GM18511 (cell line): ENCODE data around the gene CACNB4.
A peak's percentile ranks its signal among the peaks of the same experiment; 100 is the strongest.

Experiments used
- ATAC-seq: cut with Tn5 transposase; IDR thresholded peaks from one replicate; pipeline ENCODE4 v1.9.1; 2021; ENCODE audit warnings: mild to moderate bottlenecking, moderate library complexity; ENCODE audit not compliant: unreplicated experiment

CACNB4 gene

DNA sequence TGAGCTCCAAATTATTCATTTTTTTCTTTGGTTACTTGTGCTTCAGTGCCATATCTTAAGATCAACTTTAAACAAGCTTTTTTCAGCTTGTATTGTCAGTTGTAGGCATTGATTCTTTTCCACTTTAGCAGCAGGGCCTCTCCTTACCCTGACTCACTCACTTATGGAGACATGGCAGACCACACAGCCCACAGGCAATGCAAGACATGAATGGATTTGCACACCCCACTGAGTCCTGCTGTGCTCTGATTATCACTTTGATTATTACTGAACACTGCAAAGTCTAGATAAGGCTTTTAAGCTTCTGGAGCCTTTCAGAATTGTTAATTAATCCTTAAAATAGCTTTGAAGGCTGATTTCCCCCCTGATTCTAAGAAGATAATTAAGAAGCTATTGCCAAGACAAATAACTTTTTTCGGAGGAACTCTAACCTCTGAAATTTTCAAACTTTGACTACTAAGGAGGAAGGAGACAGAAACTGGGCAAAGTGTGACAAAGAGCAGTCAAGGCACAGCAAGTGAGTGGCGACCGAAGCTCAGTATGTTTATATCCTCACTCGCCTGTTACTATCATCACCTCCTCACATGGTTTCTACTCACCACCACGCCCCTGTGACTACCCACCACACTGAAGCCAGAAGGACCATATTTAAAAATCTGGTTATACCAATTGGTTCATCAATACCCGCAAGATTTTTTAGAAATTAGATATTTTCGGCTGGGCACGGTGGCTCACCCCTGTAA, 43.3 kb downstream of the CACNB4 start:
- ATAC-seq = peak; percentile 46

DNA sequence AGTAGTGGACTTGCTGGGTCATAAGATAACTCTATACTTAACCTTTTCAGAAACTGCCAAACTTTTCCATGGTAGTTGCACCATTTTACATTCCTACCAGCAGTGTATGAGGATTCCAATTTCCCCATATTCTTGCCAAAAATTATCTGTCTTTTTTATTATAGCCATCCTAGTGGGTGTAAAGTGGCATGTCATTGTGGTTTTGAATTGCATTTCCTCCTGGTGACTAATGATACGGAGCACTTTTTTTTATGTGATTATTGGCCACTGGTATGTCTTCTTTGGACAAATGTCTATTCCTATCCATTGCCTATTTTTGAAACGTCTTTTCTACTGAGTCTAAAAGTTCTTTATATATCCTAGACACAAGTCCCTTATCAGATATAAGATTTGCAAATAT, 44.3 kb downstream of the CACNB4 start:
- ATAC-seq = no peak

DNA sequence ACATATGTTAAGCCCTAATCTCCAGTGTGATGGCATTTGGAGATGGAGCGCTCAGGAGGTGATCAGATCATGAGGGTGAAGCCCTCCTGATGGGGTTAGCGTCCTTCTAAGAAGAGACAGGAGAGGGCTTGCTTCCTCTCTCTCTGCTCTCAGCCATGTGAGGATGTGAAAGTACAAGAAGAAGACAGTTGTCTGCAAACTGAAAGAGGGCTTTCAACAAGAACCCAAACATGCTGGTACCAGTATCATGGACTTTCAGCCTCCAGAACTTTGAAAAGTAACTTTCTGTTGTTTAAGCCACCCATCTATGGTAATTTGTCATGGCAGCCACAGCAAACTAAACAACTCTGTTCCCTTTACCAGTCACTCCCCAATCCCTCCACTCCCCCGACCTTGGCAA, 47.4 kb downstream of the CACNB4 start:
- ATAC-seq = peak; percentile 45

DNA sequence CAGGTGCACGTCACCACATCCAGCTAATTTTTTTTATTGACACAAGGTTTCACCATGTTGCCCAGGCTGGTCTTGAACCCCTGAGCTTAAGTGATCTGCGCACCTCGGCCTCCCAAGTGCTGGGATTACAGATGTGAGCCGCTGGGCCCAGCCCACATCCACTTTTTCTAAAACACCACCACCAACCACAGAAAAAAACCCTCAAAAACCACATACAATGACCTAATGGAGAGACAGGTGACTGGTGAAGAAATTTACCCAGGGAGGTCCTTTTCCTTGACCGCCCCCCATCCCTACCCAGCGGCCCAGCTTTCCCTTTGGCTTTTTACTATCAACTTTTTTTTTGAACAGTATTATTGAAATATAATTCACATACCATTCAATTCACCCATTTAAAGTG, 47.9 kb downstream of the CACNB4 start:
- ATAC-seq = no peak

DNA sequence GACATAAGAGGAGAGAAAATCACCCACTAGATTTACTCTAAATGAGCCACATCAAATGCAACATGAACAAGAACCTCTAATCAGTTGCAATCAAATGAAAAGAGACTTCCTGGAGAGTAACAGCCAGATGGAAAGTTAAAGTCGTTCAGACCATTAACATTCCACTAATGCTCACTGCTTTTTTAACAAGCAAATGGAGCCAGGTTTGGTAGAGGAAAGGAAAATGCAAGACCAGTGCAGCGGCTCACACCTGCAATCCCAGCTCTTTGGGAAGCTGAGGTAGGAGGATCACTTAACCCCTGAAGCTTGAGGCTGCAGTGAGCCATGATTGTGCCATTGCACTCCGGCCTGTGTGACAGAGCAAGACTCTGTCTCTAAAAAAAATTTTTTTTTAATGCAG, 48.5 kb downstream of the CACNB4 start:
- ATAC-seq = no peak

DNA sequence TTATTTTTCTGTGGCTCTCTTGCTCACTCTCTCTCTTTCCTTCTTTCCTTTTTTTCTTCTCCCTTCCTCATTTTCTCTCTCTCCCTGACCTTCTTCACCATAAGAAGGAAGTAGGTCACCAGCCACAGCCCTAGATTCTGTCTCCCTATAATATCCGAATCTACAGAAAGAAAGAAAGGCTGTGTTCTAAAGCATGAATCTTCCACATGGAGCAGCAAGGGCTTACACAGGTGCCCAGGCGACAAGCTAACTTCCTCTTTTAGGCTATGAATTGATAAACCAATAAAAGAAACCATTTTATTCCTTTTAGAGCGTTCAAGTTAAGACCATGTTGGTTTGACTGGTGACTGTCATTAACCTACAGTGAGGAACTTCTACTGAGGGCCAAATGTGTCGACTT, 49.3 kb downstream of the CACNB4 start:
- no peak for ATAC-seq

DNA sequence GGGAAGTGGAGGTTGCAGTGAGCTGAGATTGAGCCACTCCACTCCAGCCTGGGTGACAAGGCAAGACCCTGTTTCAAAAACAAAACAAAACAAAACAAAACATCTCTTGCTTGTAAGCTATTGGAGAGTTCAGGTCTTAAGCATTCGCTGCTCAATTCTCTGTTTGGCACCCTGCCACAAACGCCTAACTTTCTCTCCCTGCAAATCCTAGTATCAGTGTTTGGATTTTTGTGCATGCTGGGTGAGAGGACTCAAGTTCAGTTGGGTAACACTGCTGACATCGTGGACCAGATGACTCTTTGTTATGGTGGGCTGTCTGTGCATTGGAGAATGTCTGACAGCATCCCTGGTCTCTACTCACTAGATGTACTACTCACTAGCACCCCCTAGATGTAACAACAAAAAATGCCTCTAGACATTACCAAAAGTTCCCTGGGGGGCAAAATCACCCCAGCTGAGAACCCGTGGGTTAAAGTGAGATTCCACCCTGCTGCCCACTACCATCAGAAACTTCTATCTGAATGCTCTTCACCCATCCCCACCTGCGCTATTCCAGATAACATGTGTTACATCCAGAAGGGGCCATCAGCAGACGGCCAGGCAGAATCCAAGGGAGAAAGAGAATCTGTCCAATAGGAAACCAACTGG, 50.9 kb downstream of the CACNB4 start:
- no peak for ATAC-seq

DNA sequence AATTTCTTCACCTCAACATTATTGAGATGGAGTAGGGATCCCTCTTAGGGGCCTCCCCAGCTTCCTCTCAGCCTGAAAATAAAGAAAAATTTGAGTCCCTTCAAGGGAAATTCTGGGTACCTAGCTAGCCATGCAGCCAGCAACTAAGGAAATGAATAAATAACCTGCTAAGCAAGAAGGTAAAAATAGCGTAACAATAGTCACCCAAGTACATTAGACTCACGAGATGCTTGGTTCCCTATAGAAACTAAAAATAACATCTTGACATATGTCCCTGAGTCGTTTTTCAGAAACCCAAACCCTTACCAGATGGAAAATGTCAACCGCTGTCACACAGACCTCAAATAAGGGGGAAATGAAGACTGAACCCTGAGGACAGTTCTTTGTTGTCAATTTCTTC, 51.9 kb downstream of the CACNB4 start:
- ATAC-seq = peak; percentile 64

DNA sequence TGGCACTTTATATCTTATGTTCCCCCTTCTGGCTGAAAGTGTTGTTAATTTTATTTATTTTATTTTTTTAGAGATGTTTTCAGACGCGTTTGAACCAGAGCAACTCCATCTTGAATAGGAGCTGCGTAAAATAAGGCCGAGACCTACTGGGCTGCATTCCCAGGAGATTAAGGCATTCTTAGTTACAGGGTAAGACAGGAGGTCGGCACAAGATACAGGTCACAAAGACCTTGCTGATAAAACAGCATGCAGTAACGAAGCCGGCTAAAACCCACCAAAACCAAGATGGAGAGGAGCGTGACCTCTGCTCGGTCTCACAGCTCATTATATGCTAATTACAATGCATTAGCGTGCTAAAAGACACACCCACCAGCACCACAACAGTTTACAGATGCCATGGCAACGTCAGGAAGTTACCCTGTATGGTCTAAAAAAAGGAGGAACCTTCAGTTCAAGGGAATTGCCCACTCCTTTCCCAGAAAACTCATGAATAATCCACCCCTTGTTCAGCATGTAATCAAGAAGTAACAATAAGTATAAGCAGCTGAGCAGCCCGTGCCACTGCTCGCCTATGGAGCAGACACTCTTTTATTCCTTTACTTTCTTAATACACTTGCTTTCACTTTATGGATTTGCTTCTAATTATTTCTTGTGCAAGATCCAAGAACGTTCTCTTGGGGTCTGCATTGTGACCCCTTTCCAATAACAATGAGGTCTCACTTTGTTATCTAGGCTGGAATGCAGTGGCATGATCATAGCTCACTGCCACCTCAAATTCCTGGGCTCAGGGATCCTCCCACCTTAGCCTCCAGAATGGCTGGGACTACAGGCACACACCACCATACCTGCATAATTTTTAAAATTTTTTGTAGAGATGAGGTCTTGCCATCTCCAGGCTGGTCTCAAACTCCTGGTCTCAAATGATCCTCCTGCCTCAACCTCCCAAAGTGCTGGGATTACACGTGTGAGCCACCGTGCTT, 55.9 kb downstream of the CACNB4 start:
- ATAC-seq = no peak

DNA sequence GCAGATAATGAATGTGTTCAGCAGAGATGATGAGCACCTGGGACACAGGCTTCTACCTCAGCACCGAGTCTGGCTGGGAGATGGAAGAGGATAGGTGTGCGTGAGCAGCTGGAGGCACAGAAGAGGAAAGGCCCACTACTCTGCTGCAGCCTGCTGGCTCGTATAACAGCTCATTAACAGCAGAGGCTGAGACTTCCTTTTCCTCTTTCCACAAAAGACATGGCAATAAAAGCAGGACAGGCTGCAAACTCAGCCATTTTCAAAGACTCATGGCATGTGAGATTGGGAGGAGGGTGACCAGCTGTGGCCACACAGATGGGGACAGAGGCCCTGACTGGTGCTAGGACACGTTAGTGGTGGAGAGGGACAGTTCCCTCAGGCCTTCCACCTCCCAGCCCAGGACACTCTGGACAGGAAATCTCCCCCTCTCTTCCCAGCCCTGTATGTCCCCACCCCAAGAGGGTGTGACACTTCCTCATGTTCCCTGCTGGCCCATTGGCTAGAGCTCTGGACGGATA, 60.3 kb downstream of the CACNB4 start:
- no peak for ATAC-seq

DNA sequence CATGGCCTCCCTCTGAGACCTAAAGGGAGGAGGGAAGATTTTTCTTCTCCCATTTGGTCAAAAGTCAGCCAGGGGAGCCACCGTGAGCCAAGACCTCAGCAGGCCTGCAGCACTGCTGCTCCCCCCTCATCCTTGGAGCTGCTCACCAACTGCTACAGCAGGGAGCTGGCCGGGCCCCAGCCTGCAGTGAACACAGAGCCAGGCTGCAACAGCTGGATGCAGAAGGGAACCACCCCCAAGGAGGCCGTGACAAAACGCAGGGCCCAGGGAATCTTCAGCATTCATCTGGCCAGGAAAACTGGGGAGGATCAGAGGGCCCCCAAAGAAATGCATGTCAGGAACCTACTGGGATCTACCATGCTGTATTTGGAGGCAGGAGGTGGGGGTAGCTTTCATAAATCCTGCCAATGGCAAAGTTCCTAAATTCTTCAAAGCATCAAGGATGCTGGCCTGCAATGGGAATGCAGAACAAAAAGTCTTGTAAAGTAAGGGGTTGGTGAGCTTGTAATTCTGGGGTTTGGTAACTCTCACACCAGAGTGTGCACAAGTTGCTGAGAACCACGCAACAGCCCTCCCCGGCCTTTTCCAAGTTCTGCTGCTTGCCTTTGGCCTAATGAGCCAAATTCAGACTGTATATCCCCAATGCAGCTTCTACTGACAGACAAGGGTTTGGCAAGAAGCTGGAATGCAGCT, 61.0 kb downstream of the CACNB4 start:
- ATAC-seq = no peak

DNA sequence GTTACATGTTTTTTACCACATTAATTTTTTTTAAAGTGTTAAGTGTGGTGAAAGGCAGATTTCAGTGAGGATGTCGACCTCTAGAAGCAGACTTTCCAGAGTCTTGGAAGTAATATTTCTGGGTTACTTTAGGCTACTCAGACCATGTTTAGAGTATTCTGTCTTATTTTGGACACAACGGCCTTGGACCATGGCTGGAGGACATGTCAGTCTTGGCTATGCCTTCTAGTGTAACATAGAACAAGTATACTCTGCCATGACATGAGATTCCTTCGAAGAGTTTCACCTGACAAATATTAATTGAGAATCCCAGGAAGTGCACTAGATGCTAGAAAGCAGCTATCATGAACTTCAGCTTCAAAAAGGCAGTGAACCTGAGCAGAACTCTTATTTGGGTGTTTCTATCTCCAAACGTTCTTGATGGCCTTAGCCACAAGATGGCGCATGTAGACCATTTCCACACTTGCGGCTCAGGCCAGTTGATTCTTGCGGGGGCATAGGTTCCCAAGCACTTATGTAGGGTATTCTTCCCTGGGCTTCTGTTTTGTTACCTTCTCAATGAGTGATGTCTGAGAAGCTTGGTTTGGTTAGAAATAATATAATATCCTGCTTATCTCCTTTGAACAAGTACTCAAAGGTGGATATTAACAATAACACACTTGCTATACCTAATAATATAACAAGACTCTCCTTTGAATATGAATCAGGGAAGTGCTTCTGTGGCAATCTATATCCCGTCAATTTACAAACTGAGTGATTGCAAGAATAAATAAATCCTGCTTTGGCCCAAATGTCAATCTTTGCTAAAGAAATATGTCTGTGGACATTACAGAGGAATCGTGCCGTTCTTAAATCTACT, 62.0 kb downstream of the CACNB4 start:
- peak; percentile 89 for ATAC-seq

DNA sequence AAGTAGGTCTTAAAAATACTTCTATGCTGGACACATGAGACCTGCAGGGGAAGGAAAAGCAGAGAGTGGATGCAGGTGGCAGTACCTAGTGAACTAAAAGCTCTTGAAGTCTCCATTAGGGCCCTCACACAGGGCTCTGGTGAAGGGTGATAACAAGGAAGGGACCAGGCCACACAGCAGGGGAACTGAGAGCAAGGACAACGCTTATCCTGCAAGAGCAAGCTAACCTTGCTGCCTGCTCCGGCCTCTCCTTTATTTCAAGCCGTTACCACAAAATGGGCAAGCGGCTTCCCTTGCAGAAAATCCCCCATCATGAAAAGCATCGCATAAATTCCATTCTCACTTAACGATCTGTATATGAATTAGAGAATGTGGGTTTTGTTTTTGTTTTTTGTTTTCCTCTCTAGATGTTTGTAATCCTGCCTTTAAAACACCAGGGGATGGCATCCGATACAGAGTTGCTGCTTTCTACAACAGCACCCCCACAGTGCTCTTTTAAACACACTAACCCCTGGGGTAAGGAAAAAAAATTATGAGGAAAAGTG, 64.5 kb downstream of the CACNB4 start:
- no peak for ATAC-seq

DNA sequence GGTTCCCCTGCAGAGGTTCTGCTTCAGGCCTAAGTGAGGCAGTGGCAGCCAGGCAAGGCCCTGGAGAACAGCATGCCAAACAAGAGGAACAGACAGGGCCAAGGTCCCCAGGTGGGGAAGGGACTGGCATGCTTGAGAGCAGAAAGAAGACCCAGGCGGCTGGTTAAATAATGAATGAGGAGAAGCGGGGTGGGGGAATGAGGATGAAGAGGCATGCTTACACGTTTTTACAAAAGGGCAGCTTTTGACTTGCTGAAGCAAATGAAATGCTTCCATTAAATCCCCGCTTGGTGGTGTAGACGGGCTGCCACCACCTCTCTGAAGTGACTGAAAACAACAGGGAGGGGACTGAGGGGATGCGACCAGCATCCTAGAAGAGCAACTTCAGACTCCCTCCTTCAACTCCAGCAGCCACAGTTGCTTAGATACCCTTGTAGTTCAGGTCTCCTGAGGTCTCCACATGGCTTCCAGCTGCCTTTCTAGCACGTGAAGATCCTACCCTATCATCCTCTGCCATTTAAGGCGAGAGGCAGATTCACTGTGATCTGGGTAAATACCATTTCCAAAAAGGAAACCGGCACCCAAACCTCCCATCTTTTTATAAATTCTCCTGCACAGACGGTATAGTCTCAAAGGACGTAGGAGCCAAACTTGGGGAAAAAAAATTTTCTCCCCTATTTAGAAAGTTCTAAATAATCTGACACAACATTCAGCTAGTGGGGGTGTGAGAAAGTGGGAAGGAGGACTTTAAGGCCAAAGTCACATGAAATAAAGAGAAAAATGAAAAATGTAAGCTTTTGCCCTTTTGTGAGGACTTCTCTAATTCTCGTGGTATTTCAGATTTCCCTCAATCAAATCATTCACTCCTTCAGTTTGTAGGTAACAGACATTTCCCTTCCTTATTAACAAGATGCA, 65.6 kb downstream of the CACNB4 start:
- ATAC-seq = no peak

DNA sequence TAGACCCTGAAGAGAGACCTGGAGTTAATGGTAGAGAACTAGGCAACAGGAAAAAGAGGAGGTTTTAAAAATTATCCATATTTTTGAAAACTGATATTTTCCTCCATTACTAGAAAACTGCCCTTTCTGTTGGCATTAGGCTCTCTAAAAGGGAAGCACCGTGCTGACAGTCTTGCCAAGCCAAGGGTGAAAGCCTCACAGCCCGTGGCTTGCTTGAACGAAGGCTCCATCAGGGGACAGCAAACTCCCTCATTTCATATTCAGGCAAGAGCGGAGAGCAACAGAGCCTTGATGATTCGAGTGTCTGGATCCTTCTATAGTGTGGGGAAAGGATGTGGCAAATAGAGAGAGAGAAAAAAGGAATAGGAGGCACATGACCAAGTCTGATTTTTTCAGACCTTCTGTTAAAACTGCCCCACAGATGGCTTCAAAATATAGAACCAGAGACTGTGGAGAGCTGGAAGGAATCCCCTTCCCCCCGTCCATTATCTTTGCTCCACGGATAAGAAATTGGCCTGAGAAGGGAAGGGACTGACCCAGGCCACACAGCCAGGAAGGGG, 67.0 kb downstream of the CACNB4 start:
- no peak for ATAC-seq

DNA sequence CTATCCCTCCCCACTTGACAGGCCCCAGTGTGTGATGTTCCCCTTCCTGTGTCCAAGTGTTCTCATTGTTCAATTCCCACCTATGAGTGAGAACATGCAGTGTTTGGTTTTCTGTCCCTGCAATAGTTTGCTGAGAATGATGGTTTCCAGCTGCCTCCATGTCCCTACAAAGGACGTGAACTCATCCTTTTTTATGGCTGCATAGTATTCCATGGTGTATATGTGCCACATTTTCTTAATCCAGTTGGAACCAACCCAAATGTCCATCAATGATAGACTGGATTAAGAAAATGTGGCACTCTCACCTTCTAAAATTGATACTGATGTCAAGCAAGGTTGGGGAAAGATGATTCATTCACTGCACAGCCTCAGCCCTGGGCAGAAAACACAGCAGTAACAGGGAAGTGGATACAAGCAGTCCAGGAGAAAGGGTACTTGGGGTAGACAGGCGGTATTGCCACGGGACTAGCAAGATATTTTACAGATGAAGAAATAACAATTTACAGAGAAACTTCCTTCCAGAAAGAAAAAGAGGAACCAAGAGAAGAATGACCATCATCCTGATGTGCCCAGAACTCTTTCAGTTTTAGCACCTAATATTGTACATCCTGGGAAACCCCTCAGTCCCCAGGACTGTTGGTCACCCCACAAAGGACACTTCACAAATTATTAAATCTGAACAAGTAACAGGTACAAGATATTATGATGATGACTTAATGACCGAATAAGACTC, 68.1 kb downstream of the CACNB4 start:
- peak; percentile 65 for ATAC-seq

DNA sequence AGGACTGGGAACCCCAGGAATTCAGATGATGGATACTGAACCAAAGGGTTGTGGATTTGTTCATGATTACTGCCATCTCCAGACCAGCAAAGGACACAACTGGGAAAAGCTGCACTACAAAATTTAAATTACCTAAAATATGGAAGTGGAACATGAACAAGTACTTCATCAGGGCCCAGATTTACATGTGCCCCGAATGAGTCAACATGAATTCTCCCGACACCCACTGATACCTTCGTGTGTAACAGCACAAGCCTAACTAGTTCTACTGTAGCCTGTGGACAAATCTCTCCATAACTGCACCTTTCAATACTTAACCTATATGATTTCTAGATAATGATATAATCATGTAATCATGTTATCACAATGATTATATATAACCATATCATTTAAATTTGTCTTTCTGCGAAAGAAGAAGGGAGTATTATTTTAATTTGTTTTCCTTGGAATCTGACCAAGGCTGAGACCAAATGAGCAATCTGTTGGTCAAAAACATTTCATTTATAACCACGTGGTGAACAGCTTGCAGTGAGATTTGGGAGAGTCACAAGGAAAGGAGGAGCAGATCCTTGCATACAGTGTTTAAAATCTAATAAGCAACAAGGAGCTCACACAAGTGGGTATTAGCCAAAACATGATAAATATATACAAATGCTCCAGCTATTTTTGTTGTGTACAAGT, 70.5 kb downstream of the CACNB4 start:
- ATAC-seq = no peak
